Activated naive CD8-positive, alpha-beta T cell treated with anti-CD3 and anti-CD28 coated beads, Interleukin-2, amount 50 U/mL, for 16 hours (primary cell): ENCODE results near the gene ADGRL3.
"Not testable (repeated sequence)": the region's sequence is repeated elsewhere in the genome, so short reads cannot be mapped to it uniquely, and the experiment has no call there.

Source experiments
- DNase-seq: peaks from one replicate; pipeline ENCODE4 v3.0.0-alpha.2; 2020; ENCODE audit warnings: low read depth, low spot score

The ADGRL3 gene

GRCh38 chr4:61205066-61205465, 4.9 kb downstream of the ADGRL3 start:
- no peak for DNase-seq

- DNase-seq = not testable (repeated sequence)
Measured at GRCh38 chr4:61207156-61207555, 7.0 kb downstream of the ADGRL3 start.

DNA sequence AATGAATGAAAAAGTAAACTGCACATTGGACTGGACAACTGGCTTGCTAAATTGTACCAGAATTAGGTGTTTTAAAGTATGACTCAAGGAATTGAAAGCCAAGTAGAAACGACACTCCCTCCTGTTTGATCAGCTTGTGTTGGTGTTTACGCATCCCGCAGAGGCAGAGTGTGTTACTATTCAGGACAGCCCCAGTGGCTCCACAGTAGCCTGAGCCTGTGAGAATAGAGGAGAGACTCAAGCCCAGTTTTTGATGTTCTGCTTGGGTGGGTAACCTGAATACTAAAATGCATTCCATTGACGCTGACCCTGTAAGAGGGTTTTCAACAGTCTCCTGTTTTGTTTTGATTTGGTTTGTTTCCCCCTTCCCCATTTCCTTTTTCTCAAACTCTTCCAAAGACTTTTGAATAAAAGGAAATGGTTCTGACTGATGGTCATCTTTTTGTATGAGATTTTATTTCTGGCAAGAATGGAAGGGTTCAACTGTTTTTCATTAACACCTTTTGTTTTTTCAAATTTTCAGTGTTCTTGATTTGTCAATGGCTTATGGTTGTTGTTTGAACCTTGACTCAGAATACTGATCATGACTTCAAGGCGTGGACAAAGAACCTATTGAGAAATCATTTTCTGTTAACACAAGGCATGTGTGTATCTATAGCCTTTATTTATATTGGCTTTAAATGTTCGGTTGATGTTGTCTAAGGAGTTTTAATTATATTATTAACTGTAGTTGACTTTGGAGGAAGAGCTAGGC, 10.2 kb downstream of the ADGRL3 start:
- no peak for DNase-seq

GRCh38 chr4:61211781-61212180, 11.7 kb downstream of the ADGRL3 start:
- no peak for DNase-seq

- DNase-seq = no peak
Measured at GRCh38 chr4:61212788-61213187, 12.7 kb downstream of the ADGRL3 start.

- no peak for DNase-seq
Measured at GRCh38 chr4:61214680-61215079, 14.6 kb downstream of the ADGRL3 start.

- no peak for DNase-seq
Measured at GRCh38 chr4:61217222-61217621, 17.1 kb downstream of the ADGRL3 start.

DNA sequence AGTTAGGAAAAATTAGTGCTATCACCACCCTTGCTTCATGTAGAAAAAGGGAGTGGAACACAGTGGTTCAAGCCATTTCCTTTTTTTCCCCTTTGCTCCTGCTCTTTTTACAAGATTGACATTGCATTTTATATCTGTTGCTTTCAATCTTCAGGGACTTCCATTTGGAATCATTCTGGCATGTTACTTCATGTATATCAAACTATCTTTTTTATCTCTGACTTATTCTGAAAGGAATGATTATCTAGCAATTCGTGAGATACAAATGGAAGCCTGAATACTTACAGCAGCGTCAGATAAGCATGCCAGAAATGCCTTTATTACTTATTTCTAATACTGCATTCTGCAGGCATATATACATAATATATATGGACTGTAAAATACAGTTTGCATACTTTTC, 20.4 kb downstream of the ADGRL3 start:
- no peak for DNase-seq

DNA sequence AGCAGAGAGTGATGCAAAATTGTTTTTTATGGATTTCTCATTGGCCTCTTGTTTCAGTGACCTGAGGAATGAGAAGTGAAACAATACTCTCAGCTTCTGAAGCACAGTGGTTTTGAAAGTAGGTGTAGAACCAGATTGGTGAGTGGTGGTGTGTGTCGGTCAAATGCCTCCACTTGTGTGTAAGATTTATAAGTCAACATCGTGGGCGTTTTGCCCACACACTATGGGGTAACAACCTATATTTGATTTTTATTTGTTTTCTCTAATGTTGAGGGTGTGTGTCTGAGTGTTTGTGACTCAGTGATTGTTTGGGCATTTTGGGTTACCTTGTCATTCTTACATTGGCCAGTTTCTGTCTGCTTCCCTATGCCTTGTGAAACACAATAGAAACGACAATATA, 23.3 kb downstream of the ADGRL3 start:
- no peak for DNase-seq

DNA sequence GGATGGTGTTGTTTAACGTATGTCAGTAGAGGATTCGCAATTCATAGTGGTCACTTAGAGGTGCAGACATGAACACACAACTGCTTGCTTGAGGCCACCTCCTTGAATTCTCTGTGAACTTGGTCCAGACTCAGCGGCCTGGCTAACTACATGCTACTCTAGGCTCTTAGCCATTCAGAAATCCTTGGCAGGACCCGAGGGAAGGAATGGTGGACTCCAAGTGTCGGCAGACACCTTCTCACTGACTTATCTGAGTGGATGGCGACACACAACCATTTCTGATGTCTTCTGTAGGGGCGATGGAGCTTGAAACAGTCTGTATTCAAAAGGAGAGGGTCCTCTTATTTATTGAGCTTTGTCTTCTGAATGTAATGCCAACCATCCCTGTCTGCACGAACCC, 24.4 kb downstream of the ADGRL3 start:
- DNase-seq = no peak

- DNase-seq = no peak
Measured at GRCh38 chr4:61225656-61226055, 25.5 kb downstream of the ADGRL3 start.

DNA sequence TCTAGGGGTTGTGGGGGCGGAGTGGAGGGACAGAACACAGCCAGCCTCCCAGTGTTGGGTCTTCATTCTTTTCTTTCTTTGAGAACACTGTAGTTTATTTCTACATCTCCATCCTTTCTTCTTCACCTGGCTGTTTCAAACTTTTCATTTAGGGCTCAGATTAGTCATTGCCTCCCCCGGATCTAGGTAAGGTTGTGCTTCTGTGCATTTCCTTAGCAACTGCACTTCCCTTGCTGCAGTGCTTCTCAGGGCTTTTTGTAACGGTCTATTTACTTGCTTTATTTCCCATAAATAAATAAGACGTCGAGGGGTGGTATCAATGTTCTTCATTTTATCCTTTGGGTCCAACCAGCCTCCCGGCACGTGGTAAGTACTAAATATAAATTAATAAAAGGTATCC, 31.3 kb downstream of the ADGRL3 start:
- DNase-seq = no peak

DNA sequence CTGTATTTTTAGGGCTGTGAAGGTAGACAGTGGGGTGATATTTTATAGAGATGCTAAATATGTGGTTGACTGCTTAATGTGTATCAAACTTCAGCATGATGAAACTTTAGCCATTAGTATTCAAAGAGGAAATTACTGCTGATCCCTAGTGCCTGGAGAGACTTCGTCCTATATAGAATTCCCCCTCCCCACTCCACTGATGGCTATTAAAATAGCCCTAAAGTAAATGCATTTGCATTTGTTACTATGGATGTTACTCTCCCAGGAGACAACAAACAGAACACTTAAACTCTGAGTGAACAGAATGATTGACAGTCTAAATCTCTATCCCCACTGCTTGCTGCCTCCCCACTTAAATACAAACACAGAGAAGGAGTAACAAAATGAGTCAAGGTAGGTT, 39.1 kb downstream of the ADGRL3 start:
- no peak for DNase-seq

GRCh38 chr4:61243962-61244361, 43.8 kb downstream of the ADGRL3 start:
- no peak for DNase-seq

- no peak for DNase-seq
Measured at GRCh38 chr4:61245069-61245714, 45.1 kb downstream of the ADGRL3 start.

GRCh38 chr4:61246034-61246433, 45.9 kb downstream of the ADGRL3 start:
- DNase-seq = no peak

- no peak for DNase-seq
Measured at GRCh38 chr4:61248705-61249104, 48.6 kb downstream of the ADGRL3 start.

DNA sequence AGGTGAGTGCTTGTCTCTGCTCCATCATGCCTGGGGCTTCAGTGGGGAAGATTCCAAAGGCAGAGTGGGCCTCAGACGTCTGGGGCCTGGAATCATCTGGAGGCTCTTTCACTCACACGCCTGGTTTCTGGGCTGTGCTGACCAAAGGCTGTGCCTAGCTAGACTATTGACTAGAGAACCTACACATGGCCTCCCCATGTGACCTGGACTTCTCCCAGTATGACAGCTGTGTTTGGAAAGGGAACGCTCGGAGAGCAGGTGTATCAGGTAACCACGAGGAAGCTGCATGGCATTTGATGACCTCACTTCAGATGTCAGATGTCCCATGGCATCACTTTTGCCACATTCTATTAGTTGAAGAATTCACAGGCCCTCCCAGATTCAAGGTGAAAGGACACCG, 51.0 kb downstream of the ADGRL3 start:
- DNase-seq = no peak

GRCh38 chr4:61254406-61254805, 54.3 kb downstream of the ADGRL3 start:
- no peak for DNase-seq

GRCh38 chr4:61273233-61273632, 73.1 kb downstream of the ADGRL3 start:
- no peak for DNase-seq

- DNase-seq = no peak
Measured at GRCh38 chr4:61274286-61274685, 74.2 kb downstream of the ADGRL3 start.

DNA sequence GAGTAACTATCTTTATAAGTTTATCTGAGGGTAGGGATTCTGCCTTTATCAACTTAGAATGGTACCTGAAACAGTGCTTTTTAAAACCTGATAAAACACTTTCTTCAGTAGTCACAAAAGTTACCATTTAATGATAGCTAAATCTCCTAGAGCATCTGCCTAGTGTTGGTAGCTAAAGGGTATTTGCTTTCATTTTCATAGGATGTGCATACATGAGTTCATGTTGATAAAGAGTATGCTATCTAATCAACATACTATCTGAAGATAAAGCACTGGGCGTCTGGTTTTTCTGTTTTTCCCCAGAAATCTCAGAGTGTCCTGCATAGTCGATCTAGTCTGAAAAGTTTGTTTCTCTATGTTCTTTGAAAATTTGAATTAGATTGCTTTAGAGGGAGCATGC, 75.1 kb downstream of the ADGRL3 start:
- DNase-seq = no peak

DNA sequence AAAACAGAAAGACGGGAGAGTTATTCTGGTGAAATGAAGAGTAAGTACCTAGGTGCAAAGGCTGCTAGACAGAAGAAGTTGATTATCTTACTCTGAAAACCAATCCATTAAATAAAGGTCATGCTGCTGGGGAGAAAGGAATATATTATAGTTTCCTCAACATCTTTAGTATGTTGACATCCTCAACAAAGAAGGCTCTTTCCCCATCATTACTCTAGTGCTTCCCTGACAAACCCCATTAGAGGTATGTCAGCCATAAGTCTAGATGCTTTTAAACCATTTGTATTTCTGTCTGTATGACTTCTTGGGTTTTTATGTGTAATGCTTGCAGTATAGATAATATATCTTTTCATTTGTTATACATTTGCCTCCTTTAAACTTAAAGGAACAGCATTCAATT, 75.9 kb downstream of the ADGRL3 start:
- DNase-seq = no peak
